HG02973 (cell line): ENCODE data around the gene RAI1.
"Not testable (repeated sequence)": the region's sequence is repeated elsewhere in the genome, so short reads cannot be mapped to it uniquely, and the experiment has no call there.

Source experiments
- ATAC-seq: cut with Tn5 transposase; IDR thresholded peaks from one replicate; pipeline ENCODE4 v1.9.1; 2021; ENCODE audit warnings: moderate library complexity; ENCODE audit not compliant: unreplicated experiment

RAI1 gene

GRCh38 chr17:17795946-17796786 is 114.9 kb downstream of the RAI1 start:
- ATAC-seq, result no peak

GRCh38 chr17:17796787-17797061 is 115.5 kb downstream of the RAI1 start:
- ATAC-seq, result no peak

- no peak for ATAC-seq
Measured at GRCh38 chr17:17797119-17797809, 116.0 kb downstream of the RAI1 start.

DNA sequence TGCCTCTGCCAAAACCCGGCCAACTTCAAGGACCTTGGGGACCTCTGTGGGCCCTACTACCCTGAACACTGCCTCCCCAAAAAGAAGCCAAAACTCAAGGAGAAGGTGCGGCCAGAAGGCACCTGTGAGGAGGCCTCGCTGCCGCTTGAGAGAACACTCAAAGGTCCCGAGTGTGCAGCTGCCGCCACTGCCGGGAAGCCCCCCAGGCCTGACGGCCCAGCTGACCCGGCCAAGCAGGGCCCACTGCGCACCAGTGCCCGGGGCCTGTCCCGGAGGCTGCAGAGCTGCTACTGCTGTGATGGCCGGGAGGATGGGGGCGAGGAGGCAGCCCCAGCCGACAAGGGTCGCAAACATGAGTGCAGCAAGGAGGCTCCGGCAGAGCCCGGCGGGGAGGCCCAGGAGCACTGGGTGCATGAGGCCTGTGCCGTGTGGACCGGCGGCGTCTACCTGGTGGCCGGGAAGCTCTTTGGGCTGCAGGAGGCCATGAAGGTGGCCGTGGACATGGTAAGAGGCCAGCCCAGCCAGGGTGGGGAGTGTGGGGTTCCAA is 116.8 kb downstream of the RAI1 start:
- no peak for ATAC-seq

DNA sequence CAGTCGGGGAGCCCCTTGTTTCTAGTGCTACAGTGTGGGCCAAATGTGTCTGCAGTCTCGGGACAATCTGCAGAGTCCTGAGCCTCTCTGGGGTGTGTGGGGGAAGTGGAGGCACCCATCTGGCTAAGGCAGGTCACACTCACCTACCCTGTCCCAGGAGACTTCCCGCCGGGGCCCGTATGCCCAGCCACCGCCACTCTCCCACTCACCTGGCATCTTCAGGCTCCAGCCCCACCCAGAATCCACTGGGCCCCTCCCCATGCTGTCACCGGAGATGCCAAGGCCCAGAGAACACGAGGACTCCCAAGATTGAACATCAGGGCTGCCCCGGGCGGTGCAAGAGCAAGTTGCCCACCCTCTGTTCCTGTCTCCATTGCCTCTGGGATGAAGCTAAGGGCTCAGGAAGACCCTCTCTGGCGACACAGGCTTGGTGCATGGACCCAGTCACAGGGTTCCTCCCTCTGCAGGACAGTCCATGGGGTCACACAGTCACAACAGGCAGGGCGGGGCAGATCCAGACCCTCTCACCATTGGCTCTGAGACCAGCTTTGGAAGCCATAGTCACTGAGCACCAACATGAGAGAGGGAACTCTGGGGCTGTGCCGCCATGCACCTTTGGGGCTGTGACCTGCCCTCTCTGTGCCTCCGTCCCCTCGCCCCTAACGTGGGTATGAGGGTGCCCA is 117.5 kb downstream of the RAI1 start:
- no peak for ATAC-seq

- no peak for ATAC-seq
Measured at GRCh38 chr17:17800504-17801021, 119.3 kb downstream of the RAI1 start.

- ATAC-seq, result no peak
Measured at GRCh38 chr17:17801800-17802481, 120.7 kb downstream of the RAI1 start.

- no peak for ATAC-seq
Measured at GRCh38 chr17:17804007-17804406, 122.7 kb downstream of the RAI1 start.

- no peak for ATAC-seq
Measured at GRCh38 chr17:17805575-17805974, 124.3 kb downstream of the RAI1 start.

- ATAC-seq, result no peak
Measured at GRCh38 chr17:17806035-17806434, 124.8 kb downstream of the RAI1 start.

DNA sequence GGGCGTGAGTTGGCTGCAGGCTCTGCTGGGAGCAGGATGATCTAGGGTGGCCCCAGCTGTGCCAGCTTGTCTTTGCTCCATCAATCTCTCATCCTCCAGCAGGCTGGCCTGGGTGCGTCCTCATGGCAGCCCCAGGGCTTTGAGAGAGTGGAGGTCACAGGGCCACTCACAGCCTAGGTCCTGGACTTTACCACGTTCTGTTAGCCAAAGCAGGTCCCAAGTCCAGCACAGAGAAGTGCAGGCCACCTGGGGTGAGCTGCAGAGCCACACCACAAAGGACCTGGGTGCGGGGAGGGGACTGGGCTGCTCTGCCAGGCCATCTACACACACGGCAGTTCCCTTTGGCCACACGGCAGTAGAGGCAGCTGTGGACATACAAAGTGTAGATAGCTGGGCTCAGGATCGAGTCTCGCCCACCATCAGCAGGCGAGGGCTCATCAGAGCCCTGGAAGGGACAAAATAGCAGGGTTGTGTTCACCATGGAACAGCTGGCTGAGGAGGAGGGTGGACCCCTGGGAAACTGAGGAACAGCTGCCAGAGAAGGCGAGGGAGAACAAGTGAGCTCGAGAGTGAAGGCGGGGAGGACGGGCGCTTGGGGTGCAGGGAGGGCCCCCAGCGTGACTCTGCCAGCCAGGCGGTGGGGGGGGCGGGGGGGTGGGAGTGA is 125.5 kb downstream of the RAI1 start:
- ATAC-seq, result no peak

DNA sequence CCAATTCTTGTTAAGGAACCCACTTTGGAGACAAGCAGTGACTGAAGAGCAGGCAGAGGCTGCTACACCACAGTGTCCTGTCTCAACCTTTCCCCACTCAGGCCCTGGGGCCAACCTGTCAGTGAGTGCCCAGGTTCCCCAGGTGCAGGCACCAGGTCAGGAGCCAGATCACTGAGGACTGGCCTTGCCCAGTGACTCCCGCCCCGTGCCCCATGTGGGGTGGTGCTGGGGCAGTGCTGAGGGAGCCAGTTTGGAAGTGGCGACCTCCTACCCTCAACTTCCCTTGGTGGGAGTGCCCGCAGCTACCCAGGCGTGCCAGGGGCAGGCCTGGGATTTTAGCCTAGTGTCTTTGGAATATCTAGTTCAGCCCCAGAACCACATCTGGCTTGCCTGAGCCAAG is 126.2 kb downstream of the RAI1 start:
- ATAC-seq, result no peak

DNA sequence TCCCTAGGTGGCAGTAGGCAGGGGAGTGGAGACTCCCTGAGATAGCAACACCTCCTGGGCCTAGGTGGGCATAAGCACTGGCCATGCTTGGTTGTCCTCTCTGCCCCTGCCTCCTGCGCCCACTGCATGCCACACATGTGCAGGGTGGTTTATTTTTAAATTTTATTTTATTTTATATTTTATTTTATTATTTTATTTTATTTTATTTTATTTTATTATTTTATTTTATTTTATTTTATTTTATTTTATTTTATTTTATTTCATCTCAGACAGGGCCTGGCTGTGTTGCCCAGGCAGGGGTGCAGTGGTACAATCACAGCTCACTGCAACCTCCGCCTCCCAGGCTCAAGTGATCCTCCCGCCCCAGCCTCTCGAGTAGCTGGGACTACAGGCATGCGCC is 126.9 kb downstream of the RAI1 start:
- ATAC-seq, result not testable (repeated sequence)

DNA sequence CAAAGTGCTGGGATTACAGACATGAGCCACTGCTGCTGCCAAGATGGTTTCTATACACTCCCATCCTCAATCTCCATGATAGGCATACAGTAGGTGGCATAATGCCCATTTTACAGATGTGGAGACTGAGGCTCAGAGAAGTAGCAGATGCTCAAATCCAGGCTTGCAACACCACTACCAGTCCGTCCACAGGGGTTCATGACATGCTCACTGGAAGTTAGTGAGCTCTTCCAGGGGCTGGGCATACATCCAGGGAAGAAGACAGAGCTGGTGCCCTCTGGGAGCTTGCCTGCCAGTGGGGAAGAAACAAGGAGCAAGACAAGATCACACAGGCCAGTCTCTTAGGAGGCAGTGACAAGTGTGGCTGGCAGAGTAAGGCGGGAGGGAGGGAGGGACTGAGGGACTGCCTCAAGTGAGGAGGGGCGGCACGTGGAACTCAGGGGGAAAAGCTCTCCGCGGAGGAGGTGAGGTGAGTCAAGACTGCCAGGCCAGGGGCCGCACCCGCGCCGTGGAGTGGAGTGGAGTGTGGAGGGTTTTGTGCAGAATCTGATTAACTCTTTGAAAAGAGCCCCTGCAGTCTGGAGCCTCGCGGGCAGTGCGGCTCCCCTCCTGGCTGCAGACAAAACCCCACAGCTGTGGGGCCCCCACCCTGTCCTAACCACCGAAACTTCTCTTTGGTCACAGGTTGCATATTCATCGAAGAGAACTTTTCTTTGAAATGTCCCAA is 127.6 kb downstream of the RAI1 start:
- no peak for ATAC-seq

DNA sequence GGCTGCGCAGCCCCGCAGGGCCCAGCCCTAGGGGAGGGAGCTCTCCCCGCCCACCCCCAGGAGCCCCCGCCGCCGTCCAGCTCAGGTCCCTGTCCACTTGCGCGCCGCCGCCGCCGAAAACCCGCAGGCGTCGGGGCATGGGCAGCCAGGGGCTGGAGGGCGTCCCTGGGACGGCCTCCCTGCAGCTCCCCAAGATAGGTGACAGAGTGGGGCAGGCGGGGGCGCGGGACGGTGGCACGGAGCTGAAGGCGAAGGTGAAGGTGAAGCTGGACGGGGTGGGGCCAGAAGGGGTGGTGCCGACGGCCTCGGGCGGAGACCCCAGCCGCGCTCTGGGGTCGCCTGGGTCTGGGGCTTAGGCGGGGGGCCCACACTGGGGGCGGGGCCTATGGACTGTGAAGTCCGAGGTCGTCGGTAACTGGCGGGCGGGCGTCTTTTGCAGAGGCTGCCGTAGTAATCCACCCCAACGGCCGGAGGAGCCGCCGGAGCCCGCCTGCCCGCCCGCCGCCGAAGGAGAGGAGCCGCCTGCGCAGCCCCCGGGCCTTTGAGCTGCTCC is 128.3 kb downstream of the RAI1 start:
- ATAC-seq, result no peak

- no peak for ATAC-seq
Measured at GRCh38 chr17:17810084-17810894, 129.0 kb downstream of the RAI1 start.

GRCh38 chr17:17810895-17811248 is 129.6 kb downstream of the RAI1 start:
- no peak for ATAC-seq

DNA sequence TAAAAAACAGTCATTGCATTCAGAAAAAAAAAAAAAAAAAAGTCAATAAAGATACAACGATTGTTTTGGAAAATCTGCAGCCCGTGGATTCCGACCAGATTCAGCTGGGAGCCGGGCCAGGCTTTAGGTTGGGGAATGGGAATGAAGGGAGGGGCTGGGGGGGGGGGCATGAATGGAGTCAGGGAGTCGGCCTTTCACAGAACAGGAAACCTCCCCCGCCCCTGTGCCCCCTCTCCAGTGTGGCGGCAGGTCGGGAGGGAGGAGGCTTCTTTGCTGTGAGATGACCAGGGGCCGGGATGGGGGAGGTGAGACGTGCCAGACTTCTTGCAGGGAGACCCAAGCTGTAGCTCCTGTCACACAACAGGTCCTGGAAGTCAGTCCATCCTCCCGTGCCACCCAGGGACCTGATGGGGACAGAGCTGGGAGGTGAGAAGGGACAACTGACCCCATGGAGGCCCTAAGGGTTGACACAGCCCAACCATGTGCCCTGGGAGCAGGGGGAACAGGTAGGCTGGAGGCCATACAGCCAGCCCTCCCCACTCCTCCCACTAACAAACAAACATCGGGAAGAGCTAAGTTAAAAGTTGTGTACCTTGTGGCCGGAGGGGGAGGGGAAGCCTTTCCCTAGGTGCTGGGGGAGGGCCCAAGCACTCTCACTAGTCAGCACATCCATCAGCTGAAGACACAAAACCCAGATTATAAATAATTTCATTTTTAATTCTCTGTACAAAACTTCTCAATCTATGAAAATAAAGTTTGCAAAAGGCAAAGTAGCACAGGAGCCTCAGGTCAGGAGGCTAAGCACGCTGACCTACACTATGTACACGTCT is 130.3 kb downstream of the RAI1 start:
- no peak for ATAC-seq
